Measurements from ENCODE around the gene HIVEP3.

The HIVEP3 gene

DNA sequence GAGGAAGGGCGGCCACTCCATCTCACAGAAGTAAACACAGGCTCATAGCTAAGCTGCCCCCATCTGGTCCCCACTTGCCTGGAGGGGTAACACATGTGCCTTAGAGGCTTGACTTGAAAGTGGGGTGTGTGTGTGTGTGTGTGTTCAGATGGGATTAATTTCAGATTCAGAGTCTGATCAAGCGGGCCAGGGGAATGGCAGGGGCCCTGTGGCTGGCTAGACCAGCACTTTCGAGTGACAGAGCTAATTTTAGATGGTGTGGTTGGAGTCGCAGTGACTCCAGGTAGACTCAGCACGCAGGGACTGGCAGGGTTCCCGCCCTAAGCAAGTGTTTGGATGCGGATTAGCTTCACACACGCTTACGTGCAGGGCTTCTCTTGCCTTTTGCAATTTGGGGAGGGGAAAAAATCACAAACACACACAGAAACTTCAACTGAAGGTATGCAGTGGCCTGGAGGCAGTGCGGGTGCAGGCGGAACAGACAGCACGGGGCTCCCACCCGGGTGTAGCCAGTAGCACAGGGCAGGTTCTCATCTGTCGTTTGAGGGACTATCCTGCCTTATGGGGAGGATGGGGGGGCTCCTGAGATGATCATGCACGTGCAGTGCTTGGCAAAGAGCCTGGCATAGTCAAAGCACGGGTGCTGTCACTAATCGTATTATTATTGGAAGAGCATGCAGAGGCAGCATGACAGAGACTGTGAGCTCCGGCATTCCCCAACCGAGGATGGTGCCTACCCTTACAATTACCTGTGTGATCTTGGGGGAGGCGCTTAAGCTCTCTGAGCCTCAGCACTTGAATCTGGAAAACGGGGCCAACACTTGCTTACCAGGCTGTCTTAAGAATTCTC lies 435.5 kb downstream of the HIVEP3 start:
- no peak for DNase-seq (ENCODE audit: low read depth)

DNA sequence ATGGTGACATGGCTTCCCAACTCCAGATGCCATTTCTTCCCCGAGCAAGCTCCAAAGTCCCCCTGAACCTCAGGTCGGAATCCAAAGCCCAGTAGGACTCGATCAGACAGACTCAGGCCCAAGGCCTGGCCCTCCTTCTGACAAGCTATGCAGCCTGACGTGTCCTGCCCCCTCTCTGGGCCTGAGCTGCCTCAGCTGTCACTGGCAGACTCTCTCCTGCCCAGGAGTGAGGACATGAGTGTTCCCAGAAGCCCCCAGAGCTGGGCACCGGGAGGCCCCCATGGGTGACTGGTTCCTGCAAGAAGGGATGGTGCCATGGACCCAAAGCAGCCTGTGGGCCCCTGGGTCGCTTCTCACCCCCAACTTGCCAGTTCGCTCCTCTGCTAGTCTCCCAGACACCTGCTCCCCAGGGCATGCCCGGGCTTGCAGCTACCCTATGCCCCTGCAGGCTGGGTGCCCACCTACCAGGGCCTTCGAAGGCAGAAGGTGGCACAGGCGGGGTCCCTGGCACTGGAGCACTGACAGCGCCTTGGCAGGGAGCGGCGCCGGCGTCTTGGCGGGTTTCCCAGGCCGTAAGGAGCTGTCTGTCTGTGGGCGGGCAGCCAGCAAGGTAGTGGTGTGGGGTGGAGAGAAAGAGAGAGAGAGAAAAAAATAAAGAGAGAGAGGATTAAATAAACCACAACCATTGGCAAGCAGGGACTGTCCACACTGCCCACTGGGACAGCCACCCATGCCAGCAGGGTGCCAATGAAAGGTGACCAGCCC lies 436.5 kb downstream of the HIVEP3 start:
- no peak for DNase-seq (ENCODE audit: low read depth)

DNA sequence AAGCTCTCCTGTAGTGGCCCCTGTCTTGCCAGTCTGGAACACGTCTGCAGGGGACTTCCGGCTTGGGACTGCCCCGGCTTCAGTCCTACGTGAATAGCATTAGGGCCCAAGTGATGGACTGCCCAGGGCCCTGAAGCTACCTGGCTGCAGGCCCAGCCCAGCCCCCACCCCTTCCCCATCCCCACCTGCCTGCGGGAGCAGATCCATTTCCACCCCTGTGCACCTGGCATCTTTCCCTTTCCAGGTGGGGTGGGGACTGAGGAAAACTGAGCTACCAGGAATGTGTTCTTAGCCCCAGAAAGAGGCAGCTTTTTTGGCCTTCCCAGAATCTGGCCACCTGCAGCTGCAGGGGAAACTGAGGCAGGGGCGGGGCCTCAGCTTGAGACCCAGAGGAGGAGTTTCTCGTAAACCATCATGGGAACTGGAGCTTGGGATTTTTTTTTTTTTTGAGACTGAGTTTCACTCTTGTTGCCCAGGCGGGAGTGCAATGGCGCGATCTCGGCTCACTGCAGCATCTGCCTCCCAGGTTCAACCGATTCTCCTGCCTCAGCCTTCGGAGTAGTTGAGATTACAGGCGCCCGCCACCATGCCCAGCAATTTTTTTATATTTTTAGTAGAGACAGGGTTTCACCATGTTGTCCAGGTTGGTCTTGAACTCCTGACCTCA lies 437.5 kb downstream of the HIVEP3 start:
- no peak for DNase-seq (ENCODE audit: low read depth)

DNA sequence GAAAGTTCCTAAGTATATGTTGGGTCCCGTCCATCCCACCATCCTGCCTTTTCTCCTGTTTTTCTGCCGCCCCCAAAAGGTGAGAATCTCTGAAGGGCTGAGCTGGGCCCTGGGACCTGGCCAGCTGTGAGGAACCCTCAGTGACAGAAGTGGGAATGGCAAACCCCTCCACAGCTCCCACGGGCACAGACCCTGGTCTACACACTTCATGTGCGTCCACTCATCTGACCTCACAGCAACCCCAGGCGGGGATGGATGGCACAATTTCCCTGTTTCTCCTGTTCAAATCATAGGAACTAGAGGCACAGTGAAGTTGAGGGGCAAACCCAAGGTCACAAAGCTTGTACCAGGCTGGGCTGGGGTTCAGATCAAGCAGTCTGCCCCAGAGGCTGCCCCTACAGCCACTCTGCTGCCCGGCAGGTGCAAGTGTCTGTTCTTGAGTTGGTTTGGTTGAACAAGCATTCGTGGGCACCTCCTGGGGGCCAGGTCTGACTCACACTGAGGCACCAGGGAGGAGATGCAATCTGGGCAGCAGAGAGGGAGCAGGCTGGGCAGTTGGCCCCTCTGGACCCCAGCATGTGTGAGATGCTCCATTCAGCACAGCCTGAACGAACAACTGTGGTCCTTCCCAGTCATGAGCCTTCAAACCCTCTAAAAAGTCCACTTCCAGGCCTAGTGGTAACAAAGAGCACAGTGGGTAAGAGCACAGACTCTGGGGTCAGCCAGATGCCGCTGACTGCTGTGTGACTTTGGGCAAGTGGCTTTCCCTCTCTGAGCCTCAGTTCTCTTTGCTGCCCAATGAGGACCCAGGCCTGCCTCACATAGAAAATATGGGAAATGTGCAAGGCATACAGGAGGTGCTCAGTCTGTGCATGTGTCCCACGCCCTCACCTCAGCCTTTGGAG lies 438.3 kb downstream of the HIVEP3 start:
- DNase-seq (ENCODE audit: low read depth): no peak

DNA sequence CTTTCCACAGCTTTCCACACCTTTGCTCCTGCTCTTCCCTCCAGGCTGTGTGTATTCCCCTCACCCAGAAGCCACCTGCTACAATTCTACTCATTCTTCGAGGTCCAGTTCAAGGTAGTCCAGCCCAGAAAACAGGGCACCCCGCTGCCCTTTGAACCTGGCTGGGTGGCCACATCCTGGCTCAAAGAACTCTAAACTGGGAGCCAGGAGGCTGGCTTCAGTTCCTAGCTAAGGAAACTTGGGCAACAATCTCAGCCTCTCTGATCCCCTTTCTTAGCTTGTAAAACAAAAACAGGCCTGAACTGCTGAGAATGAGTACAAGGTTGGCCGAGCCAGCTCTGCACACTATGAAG lies 438.9 kb downstream of the HIVEP3 start:
- no peak for DNase-seq (ENCODE audit: low read depth)

GRCh38 chr1:41479000-41479807 lies 439.5 kb downstream of the HIVEP3 start:
- DNase-seq (ENCODE audit: low read depth): no peak

DNA sequence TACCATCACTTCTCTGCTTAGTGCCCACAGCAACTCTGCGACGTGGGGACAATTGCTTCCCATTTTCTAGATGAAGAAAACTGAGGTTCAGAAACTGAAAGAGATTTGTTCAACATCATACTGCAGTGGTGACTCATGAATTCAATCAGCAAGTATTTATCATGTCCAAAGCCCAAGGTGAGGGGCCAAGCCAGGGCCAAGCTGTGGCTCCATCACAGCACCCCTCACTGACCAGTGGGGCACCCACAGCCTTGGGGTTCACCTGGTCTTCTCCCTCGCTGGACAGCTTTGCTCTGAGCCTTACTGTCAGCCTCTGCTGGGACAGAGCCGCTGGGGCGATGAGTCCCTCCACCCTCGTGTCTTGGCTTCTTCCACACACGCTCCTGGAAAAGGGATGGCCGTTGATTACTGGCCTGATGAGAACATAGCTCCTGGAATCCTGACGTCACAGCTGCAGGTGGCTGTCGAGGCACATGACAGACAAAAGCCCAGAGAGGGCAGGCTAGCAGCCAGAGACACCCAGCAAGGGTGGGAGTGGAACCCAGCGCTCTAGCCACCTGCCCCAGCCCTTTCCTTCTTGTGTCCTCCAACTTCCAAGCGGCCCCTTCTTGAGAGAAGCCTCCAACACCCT lies 440.5 kb downstream of the HIVEP3 start:
- no peak for DNase-seq (ENCODE audit: low read depth)

DNA sequence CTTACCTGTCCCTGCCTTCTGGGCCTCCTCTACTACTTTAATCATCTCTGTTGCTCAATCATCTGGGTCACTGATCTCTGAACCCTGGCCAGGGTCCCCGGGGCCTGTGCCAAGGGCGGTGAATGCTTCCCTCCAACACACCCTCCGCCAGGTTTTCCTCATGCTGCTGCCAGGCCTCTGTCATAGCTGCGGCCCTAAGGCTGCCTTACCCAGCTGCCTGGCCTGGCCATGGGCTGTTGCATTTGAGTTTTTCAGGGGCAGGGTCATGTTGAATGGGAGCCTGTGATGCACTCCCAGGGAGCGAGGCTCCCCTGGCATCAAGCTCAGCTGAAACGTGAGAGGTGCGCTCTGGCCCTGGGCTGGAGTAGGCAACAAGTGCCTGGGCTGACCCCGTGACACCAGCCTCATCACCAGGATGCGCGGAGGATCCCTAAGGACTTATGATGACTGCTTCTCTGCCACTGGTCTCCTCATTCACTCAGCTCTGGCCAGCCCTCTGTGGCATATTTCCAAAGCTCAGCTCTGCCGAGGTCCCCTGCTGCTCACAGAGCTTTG lies 441.8 kb downstream of the HIVEP3 start:
- no peak for DNase-seq (ENCODE audit: low read depth)

DNA sequence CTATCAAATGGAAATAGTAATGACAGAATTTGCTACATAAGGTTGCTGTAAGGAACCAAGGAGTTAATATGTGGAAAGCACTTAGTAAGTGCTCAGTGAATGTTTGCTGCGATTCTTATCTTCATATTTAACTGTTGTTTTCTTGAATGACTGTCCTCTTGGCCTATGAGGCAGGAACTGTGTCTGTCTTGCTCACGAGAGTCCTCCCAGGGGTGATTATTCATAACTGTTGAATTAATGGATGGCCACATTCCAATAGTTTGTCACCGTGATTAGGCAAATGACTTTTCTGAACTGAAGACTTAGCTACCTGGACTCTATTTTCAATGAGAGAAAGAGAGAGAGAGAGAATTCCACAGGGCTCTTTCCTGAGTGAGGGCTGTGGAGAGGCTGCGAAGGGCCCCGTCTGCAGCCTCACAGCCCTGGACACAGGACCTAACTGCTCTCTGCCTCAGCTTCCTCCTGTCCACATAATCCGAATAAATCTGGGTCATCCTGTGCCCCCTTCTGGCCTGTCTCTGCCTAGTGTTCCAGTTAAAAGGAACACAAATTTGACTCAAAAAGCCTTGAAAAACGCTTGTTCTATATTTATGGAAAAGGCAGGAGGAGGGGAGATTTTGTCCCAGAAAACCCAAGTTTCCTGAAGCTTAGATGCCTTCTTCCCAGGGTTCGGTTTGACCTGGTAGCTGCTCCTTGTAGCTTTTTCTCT lies 442.7 kb downstream of the HIVEP3 start:
- DNase-seq (ENCODE audit: low read depth): no peak

GRCh38 chr1:41475346-41475745 lies 443.4 kb downstream of the HIVEP3 start:
- DNase-seq (ENCODE audit: low read depth): no peak

DNA sequence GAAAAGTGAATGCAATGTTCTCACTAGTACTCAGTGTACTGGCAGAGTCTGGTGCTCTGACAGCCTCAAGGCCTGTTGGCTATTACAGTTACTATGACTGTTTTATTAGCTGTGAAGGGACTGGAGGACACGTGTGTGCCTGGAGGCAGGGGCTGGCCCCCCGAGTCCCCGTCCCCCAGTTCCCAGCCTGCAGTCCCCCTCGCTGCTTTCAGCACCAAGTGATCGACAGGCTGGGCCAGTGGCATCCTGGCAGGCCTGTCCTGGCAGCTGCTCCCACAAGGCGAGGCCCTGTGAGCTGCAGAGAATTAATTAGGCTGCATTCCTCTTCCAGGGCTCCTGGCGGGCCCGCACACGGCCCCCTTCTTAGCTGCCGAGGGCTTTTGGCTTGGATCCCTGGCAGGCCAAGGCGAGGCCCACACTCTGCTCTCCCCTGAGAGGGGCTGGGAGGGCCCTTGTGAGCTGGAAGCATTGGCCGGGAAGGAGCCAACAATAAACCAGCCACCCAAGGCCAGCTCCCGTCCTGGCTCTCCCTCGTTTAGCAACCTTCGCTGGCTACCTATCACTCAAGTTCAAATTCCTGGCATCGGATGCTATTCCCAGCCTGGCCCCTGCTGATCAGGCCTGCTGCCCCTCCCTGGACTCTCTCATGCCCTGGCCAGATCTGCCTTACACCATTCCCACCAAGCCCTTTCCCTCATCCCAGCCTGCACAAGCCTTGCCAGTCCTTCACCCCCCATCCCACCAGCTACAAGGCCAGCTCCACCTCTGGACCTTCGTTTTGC lies 444.0 kb downstream of the HIVEP3 start:
- DNase-seq (ENCODE audit: low read depth): no peak

DNA sequence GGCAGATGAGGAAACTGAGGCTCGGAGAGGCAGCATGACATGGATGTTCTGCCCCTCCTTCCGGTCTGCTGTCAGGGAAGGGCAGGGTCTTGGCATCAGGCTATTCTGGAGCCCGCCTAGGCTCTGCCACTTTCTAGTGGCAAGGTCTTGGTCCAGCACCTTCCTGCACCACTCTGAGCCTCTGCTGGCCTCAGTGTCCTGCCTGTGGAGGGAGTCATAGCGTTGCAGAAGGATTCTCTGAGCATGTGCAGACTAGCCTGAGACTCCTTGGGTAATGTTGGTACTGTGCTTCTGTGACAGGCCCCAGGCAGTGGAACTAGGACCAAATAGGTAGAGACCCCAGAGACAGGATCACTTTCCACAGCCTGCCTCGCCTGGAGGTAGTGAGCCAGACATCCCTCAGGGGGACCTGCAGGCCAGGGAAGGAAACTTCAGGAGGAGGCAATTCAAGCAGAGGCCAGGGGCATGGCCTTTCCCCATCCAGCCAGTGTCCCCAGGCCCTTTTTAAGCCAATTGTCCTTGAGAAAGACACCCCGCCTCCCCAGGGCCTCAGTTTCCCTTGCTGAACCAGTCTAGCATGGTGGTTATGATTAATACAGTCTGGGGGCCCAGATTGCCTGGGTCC lies 444.9 kb downstream of the HIVEP3 start:
- DNase-seq (ENCODE audit: low read depth): no peak

GRCh38 chr1:41471658-41472057 lies 447.1 kb downstream of the HIVEP3 start:
- no peak for DNase-seq (ENCODE audit: low read depth)

GRCh38 chr1:41469706-41470105 lies 449.0 kb downstream of the HIVEP3 start:
- DNase-seq (ENCODE audit: low read depth): no peak

DNA sequence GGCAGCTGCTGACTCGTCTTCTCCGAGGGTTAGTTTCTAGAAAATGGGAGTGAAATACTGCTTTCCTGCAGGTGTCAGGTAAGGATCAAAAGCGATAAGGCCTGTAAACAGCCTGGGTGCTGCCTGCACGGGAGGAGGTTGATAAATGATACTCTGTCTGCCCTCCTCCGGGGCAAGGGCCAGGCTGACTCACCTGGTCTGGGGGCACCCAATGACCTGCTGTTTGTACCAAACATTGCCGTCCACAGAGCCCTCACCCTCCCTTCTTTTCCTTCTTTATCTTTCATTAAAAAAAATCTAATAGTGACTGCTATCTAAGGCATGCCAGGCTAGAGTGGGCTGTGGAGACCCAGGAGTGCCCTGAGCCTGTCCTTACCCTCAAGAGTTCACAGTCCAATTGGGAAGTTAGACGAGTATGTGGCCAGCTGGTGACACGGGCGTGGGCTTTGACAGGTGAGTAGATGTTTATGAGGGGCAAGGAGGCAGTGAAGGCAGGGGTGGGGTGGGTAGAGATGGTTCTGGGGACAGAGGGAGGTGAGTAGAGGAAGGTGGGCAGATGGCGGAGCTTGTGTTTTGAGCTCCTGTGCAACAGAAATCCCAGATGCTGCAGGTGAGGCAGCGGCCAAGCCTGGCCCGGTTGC lies 450.5 kb downstream of the HIVEP3 start:
- no peak for DNase-seq (ENCODE audit: low read depth)

DNA sequence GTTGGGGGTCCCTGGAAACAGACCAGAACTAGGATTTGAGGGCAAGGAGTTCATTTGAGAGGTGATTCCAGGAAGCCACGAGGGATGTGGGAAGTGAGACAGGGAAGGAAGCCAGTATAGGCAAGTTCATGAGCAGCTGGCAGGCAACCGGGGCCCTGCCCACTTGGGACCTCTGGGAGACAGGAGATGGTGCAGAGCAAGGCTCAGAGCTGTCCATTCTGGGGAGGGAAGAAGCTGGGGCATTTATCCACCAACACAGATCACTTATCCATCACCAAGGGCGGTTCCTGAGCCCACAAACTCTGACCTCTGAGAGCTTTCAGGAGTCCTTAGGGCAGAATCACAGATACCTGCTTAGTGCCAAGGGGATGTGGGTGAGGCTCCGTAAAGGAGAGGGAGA lies 451.0 kb downstream of the HIVEP3 start:
- no peak for DNase-seq (ENCODE audit: low read depth)

DNA sequence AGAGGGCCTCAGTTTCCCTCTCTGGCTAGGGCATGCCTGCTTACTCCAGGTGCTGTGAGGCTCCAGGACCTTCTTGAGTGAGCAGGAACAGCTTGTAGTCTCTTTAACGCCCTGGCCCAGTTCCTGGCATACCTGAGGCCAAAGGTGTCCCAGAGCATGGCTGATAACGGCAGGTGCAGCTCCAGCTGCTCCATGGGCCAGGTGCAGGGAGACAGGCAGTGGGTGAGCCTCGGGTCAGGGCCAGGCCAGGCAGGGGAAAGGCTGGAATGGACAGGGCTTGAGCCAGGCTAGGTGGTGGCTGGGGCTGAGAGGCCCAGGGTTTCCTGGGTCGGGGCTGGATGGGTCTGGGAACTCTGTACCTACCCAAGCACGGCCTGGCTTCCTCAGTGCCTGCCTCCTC lies 452.6 kb downstream of the HIVEP3 start:
- no peak for DNase-seq (ENCODE audit: low read depth)

DNA sequence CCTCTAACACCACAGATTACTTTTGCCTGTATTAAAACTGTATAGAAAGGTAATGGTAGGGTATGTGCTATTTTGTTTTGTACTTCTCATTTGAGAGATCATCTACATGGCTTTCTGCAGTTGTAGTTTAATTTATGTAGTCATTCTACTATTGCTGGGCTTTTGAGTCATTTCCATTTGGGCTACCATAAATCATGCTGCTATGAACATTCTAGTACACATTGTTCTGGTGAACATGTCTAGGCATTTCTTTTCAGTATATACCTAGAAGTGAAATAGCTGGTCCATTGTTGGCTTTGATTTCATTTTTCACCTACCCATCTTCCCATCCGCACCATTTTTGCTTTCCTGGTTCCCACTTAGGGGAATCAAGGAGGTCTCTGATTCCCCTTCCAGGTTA lies 453.0 kb downstream of the HIVEP3 start:
- DNase-seq (ENCODE audit: low read depth): no peak

All from HS-5 (cell line).